ENCODE measurements around the gene CDC42EP2.

DNA sequence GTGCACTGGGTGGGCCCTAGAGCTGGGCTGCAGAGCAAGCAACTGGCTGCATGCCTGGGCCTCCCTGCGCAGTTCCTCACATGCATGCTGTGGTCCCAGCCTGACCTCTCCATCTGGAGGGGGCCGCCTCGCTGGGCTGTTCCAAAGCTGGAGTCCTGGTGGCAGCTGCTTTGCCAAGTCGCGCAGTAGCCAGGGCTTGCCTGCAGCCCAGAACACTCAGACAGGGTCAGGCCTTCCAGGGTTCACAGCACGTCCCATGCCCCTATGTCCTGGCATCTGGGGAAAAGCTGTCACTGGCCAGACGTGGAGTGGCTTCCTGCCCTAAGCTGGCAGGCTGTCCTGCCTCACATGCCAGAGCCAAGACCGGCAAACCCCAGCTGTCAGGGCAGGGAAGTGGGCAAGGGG is 16.5 kb upstream of the CDC42EP2 start:
- TF ChIP-seq, protein P1, sequence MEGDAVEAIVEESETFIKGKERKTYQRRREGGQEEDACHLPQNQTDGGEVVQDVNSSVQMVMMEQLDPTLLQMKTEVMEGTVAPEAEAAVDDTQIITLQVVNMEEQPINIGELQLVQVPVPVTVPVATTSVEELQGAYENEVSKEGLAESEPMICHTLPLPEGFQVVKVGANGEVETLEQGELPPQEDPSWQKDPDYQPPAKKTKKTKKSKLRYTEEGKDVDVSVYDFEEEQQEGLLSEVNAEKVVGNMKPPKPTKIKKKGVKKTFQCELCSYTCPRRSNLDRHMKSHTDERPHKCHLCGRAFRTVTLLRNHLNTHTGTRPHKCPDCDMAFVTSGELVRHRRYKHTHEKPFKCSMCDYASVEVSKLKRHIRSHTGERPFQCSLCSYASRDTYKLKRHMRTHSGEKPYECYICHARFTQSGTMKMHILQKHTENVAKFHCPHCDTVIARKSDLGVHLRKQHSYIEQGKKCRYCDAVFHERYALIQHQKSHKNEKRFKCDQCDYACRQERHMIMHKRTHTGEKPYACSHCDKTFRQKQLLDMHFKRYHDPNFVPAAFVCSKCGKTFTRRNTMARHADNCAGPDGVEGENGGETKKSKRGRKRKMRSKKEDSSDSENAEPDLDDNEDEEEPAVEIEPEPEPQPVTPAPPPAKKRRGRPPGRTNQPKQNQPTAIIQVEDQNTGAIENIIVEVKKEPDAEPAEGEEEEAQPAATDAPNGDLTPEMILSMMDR (IDR thresholded peaks at IDR 0.05), result no peak
- TF ChIP-seq POLR2A (IDR thresholded peaks at IDR 0.05), result no peak

Data from lower leg skin (tissue), 3 donors.